Endothelial cell of umbilical vein (primary cell): ENCODE data around the gene PTGS1. TPM values are rescaled to one million over a fixed set of nuclear protein-coding genes. Genes with fewer than 3 reads are reported as not detected.

Experiments
- BruUV-seq: library from RNA; stranded (reverse); fragments of 400-500 nt; replicated peaks from 2 replicates; lab custom pipeline; 2021; lab: Mats Ljungman, UMichigan
- CTCF ChIA-PET: fragments of 300-600, 350-600 bp; sonication (Branson Sonifier 250); formaldehyde crosslinking; loops from one replicate; lab custom pipeline; 2021; ENCODE audit warnings: antibody characterized with exemption, inconsistent platforms; lab: Charles Lee
- POLR2A ChIA-PET: fragments of 300-600, 350-600 bp; sonication (Branson Sonifier 250); formaldehyde crosslinking; loops from one replicate; lab custom pipeline; 2021; ENCODE audit warnings: antibody characterized with exemption, inconsistent platforms; lab: Charles Lee
- DNase-seq: peaks from one replicate; pipeline ENCODE4 v3.0.0-alpha.2; 2011; ENCODE audit warnings: low read depth, low spot score
- FAIRE-seq: peaks from 2 replicates; lab custom pipeline; 2011; peaks lifted over from hg19 to GRCh38; lab: Jason Lieb, UNC
- H2AFZ ChIP-seq: 2 replicates; pipeline ENCODE4 v1.6.0; 2012; ENCODE audit warnings: low read depth, low read length, control low read depth, inconsistent platforms
- H3K27ac ChIP-seq: 2 replicates; pipeline ENCODE4 v1.5.1; 2011; ENCODE audit warnings: low read depth, mild to moderate bottlenecking, control low read depth, low read length, moderate library complexity; ENCODE audit not compliant: insufficient read depth
- H3K27me3 ChIP-seq, 2 experiments: 2 replicates each; pipeline versions ENCODE4 v1.6.0 to v1.6.1; 2011; ENCODE audit warnings: low read length in 2 of 2, mixed read lengths in 1 of 2; ENCODE audit not compliant: control insufficient read depth in 2 of 2, insufficient read depth in 2 of 2
- H3K36me3 ChIP-seq, 2 experiments: 2 replicates in 1 of 2; 3 replicates in 1 of 2; pipeline ENCODE4 v1.5.1; 2011; ENCODE audit warnings: low read length in 2 of 2, mild to moderate bottlenecking in 1 of 2, moderate library complexity in 1 of 2; ENCODE audit not compliant: control insufficient read depth in 2 of 2, insufficient read depth in 2 of 2; ENCODE audit errors: extremely low read depth in 1 of 2
- H3K4me1 ChIP-seq: 3 replicates; pipeline ENCODE4 v1.5.1; 2011; ENCODE audit warnings: mild to moderate bottlenecking, low read length; ENCODE audit not compliant: control insufficient read depth, insufficient read depth; ENCODE audit errors: extremely low read depth
- H3K4me2 ChIP-seq: 2 replicates; pipeline ENCODE4 v1.6.1; 2011; ENCODE audit warnings: low read length, control low read depth, mixed read lengths; ENCODE audit not compliant: insufficient read depth
- H3K4me3 ChIP-seq, 3 experiments: fragments of 200-600 bp in 1 of 3; sonication (generic), shearing (Covaris generic) in 1 of 3; replicated peaks in 1 of 3; 2 replicates each; pipeline ENCODE4 v1.5.1; 2011 to 2016; ENCODE audit warnings: control low read depth in 3 of 3, low read length in 3 of 3, mild to moderate bottlenecking in 2 of 3, inconsistent platforms in 1 of 3, low read depth in 1 of 3, moderate library complexity in 1 of 3; ENCODE audit not compliant: insufficient read depth in 1 of 3
- H3K79me2 ChIP-seq: 2 replicates; pipeline ENCODE4 v1.6.0; 2012; ENCODE audit warnings: low read length, inconsistent platforms; ENCODE audit not compliant: control insufficient read depth, insufficient read depth
- H3K9ac ChIP-seq: replicated peaks from 2 replicates; pipeline ENCODE3; 2011; ENCODE audit warnings: low read length, control low read depth; ENCODE audit not compliant: insufficient read depth; ENCODE audit errors: extremely low read depth
- H3K9me1 ChIP-seq: replicated peaks from 3 replicates; pipeline ENCODE4 v1.6.0; 2011; ENCODE audit warnings: mild to moderate bottlenecking, low read length; ENCODE audit not compliant: control insufficient read depth, insufficient read depth; ENCODE audit errors: extremely low read depth
- H3K9me3 ChIP-seq: replicated peaks from 2 replicates; pipeline ENCODE4 v1.5.1; 2012; ENCODE audit warnings: low read length, inconsistent platforms; ENCODE audit not compliant: control insufficient read depth, insufficient read depth
- H4K20me1 ChIP-seq: replicated peaks from 2 replicates; pipeline ENCODE3; 2011; ENCODE audit warnings: mild to moderate bottlenecking, low read length; ENCODE audit not compliant: control insufficient read depth, insufficient read depth; ENCODE audit errors: extremely low read depth
- POLR2AphosphoS5 ChIP-seq: IDR thresholded peaks from 2 replicates; pipeline ENCODE4 v1.6.1; 2012; ENCODE audit warnings: low read depth, mild to moderate bottlenecking, control low read depth, low read length, moderate library complexity; ENCODE audit not compliant: insufficient read depth
- dilution Hi-C: fragments of 300-500 bp; cut with MboI; formaldehyde crosslinking; loops from one replicate; pipeline ENCODE4 v1.15.0; 2019; ENCODE audit warnings: low sequenced_read_pairs; ENCODE audit not compliant: extremely low pct_ligation_motif_present
- intact Hi-C: fragments of 100-400 bp; cut with micrococcal nuclease; formaldehyde crosslinking; loops from one replicate; pipeline ENCODE4 v1.10.0; 2022
- polyA plus RNA-seq, 4 experiments: library from polyadenylated mRNA; depleted of rRNA in 3 of 4; stranded (reverse) in 3 of 4; unstranded in 1 of 4; fragments of >200 nt; gene quantifications; 2 replicates each; pipeline versions ENCODE4 v1.2.1 to v1.2.3, GENCODE V29; 2011 to 2012; ENCODE audit warnings: missing spikeins in 1 of 4
- total RNA-seq: library from RNA; stranded (reverse); gene quantifications from 2 replicates; pipeline ENCODE4 v1.2.3, GENCODE V29; 2021
- TF ChIP-seq, protein P1 (sequence below): IDR thresholded peaks from 2 replicates; pipeline ENCODE4 v1.6.1; 2011; ENCODE audit not compliant: insufficient read depth, insufficient read length
- TF ChIP-seq, protein P2 (sequence below), 2 donors: IDR thresholded peaks; 1 replicate in 1 of 2; 2 replicates in 1 of 2; pipeline ENCODE4 v1.5.1; 2011; ENCODE audit warnings: low read length in 2 of 2, mild to moderate bottlenecking in 2 of 2, moderate library complexity in 2 of 2, control low read depth in 1 of 2, inconsistent platforms in 1 of 2, low read depth in 1 of 2; ENCODE audit not compliant: insufficient read depth in 1 of 2; ENCODE audit errors: extremely low read depth in 1 of 2

The PTGS1 gene
- total and polyA plus RNA-seq, 2 donors (not counting 3 experiments of a cell fraction or from before 2014, with no cell fraction given): 37.6 to 45.2 TPM

DNA sequence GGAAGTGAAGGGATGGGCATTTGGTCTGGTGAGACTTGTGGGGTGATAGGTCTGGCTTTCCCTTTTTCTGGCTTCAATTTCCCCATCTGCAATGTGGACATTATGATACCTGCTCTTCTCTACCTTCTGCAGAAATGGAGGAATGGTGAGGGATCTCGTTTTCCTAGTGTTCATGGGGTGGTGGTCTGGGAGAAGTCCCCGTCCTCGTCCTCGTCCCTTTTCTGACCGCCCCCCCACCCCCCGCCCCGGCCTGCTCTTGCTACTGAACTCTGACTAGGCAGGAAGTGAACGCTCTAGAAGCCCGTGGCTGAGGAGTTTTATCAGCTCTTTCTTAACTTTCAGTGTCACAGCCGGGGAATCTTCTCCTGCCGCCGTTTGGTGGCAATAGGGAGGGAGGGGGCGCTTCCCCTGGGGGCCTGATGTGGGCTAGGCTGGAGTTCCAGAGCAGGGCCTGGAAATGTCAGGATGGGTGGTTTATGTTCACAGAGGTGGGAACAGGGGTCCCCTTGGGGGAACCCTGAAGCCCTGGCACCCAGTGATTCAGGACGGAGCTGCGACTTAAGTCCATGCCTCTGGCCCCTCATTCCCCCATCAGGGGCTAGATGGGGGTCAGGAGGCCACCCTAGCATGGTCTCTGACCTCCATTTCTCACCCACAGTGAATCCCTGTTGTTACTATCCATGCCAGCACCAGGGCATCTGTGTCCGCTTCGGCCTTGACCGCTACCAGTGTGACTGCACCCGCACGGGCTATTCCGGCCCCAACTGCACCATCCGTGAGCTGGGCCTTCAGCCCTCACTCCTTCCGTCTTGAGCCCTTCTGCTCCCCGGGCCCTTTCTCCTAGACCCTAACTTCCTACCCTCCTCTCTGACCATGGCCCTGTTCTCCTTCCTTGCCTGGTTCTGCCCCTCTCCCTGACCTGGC is 6.7 kb downstream of the PTGS1 start:
- Histone ChIP-seq H2AFZ (peak overlapping the region; percentile 49), H4K20me1 (no peaks in the 10 kb centered on the region), H3K27me3 (no peaks in the 10 kb centered on the region), H3K36me3 (no peaks in the 10 kb centered on the region), H3K9me1 (no peaks in the 10 kb centered on the region), H3K9ac (peak overlapping the region; percentile 19), H3K27ac (no peak overlapping the region), H3K4me1 (peaks cover 25% of the 10 kb centered on the region), H3K4me2 (peak overlapping the region; percentile 23), H3K9me3 (no peaks in the 10 kb centered on the region), H3K79me2 (no peaks in the 10 kb centered on the region), H3K4me3 (no peak overlapping the region)
- CTCF ChIA-PET: interaction anchor here (0.7 to 3.2 kb wide), 4 partner anchors 12 to 278 kb away, joined by 3 to 13 read pairs (median 4); no protein-coding TSS in a partner anchor
- DNase-seq: no peak
- TF ChIP-seq, protein P1, sequence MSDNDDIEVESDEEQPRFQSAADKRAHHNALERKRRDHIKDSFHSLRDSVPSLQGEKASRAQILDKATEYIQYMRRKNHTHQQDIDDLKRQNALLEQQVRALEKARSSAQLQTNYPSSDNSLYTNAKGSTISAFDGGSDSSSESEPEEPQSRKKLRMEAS: no peak
- TF ChIP-seq POLR2AphosphoS5: no peak
- TF ChIP-seq, protein P2, sequence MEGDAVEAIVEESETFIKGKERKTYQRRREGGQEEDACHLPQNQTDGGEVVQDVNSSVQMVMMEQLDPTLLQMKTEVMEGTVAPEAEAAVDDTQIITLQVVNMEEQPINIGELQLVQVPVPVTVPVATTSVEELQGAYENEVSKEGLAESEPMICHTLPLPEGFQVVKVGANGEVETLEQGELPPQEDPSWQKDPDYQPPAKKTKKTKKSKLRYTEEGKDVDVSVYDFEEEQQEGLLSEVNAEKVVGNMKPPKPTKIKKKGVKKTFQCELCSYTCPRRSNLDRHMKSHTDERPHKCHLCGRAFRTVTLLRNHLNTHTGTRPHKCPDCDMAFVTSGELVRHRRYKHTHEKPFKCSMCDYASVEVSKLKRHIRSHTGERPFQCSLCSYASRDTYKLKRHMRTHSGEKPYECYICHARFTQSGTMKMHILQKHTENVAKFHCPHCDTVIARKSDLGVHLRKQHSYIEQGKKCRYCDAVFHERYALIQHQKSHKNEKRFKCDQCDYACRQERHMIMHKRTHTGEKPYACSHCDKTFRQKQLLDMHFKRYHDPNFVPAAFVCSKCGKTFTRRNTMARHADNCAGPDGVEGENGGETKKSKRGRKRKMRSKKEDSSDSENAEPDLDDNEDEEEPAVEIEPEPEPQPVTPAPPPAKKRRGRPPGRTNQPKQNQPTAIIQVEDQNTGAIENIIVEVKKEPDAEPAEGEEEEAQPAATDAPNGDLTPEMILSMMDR (IDR thresholded peaks at IDR 0.05; ENCODE audit: extremely low read depth in 1 of 2, insufficient read depth in 1 of 2, low read depth in 1 of 2, low read length in 2 of 2): no peak
- intact Hi-C loops (loop anchor here (2.0 kb wide), 1 partner anchor 25 kb away; no protein-coding TSS in a partner anchor), dilution Hi-C loops (no loop called here)
- POLR2A ChIA-PET: no interaction called here
- BruUV-seq: no TSS peak
- FAIRE-seq: peak; percentile 55
